CD1c-positive myeloid dendritic cell (primary cell): ENCODE data around the gene ZNF813.
"Not testable (repeated sequence)": the region's sequence is repeated elsewhere in the genome, so short reads cannot be mapped to it uniquely, and the experiment has no call there.

Experiments used
- DNase-seq: peaks from one replicate; pipeline ENCODE4 v3.0.0-alpha.2; 2016; ENCODE audit errors: extremely low spot score

Gene ZNF813

DNA sequence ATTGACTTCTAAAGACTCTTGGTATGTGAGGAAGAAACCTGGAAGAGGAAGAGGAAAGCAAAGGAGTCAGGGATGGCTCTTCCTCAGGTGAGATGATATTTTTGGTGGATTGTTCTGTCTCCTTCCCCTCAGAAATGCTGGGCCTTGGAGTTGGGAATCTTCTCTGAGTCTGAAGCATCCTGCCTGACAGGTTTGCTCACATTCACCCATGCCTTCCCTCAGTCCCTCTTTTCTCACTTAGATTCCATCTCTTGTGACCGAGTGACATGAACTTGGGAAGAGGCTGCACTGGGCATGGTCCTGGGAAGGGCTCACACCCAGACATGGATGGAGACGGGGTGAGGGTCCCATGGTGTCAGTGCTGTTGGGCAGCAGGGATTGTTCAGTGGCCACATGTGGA, 16.2 kb downstream of the ZNF813 start:
- not testable (repeated sequence) for DNase-seq

DNA sequence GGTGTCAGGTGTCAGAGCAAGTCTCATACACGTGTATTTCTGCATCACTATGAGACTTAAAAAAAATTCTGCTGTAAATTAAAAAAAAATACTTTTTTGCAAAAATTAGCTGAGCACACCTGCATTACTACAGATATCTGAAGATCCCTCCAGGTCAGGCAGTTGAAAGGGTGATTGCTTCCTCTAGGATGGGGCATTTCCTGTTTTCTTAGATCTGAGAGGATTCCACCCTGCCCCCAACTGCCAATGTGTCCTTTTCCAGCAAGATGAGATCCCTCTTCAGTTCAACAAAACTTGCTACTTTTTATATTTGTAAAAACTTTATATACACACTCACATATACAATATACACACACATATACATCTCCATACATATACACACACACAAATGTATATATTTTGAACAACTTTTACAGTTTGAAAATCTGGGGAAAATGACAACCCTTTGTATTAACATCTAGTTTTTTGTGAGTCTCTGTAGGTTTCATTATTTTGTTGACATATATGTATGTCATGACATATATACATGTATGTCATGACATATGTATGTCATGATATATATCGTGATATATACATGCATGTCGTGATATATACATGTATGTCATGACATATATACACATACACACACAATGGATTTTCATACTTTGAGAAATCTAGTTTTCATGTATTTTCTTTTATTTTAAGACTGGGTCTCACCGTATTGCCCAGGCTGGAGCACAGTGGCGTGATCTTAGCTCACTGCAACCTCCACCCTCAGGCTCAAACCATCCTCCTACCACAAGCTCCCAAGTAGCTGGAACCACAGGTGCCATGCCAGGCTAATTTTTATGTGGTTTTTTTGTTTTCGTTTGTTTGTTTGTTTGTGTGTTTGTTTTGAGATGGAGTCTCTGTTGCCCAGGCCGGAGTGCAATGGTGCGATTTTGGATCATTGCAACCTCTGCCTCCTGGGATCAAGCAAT, 17.8 kb downstream of the ZNF813 start:
- DNase-seq = no peak

DNA sequence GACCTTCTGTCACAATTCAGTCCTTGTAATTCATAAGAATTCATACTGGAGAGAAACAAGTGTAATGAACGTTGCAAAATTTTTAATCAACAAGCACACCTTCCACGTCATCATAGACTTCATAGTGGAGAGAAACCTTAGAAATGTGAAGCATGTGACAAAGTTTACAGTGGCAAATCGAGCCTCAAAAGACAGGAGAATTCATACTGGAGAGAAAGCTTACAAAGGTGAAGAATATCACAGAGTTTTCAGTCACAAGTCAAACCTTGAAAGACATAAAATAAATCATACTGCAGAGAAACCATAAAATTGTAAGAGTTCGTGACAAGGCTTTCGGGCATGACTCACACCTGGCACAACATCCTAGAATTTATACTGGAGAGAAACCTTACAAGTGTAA, 24.6 kb downstream of the ZNF813 start:
- no peak for DNase-seq

DNA sequence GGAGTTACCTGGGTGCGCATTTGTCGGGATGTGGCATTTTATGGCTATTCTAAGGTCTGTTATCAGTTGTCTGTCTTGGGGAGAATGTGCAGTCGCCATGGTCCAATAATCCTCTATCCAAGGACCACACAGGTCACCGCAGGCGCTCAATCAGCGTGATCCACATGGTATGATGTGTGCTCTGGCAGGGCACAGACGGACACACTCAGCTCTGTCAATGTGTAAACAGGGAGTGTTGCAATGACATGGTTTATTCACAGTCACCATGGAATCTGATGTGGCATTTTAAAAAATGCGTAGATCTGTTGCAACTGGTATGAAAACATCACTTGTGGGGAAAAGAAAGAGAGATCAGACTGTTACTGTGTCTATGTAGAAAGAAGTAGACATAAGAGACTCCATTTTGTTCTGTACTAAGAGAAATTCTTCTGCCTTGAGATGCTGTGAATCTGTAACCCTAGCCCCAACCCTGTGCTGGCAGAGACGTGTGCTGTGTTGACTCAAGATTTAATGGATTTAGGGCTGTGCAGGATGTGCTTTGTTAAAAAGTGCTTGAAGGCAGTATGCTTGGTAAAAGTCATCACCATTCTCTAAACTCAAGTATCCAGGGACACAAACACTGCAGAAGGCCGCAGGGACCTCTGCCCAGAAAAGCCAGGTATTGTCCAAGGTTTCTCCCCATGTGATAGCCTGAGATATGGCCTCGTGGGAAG, 29.9 kb downstream of the ZNF813 start:
- DNase-seq = not testable (repeated sequence)

DNA sequence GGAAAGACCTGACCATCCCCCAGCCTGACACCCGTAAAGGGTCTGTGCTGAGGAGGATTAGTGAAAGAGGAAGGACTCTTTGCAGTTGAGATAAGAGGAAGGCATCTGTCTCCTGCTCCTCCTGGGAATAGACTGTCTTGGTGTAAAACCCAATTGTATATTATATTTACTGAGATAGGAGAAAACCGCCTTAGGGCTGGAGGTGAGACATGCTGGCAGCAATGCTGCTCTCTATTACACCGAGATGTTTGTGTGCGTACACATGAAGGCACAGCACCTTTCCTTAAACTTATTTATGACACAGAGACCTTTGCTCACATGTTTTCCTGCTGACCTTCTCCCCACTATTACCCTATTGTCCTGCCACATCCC, 30.5 kb downstream of the ZNF813 start:
- not testable (repeated sequence) for DNase-seq

DNA sequence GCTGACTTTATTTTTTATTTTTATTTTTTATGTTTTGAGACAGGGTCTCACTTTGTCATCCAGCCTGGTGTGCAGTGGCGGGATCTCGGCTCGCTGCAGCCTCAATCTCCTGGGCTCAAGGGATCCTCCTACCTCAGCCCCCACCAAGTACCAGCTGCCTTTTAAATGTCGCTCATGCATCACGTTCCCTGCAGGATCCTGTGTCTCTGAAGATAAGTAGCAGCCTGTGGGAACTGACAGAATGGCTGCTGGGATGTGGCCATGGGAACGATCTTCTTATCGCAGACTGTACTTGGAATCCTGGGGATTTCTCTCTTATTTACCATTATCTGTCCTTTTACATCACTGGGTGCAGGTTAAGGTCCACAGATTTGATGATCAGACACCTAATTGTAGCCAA, 35.6 kb downstream of the ZNF813 start:
- not testable (repeated sequence) for DNase-seq

DNA sequence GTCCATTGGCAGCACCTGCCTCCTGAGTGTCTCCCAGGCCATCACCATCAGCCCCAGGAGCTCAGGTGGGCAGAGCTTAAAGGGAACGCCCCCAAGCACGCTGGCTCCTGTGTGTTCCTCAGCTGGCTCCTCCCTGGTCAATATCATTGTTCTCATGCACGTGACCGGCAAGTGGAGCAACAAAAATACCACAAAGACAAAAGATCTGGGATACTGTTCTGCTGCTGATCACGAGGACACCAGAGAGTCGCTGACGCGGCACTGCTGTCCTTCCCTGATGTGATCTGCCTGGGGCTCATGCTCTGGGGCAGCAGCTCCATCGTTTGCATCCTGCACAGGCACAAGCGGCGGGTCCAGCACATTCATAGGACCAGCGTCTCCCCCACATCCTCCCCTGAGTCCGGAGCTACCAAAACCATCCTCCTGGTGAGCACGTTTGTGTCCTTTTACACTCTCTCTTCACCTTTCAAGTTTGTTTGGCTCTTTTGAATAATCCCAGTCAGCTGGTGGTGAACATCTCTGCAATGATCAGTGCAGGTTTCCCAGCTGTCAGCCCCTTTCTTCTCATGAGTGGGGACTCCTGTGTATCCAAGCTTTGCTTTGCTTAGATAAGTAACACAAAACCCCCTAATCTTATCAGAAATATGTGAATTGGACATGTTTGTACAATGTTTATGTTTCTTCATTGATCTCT, 36.3 kb downstream of the ZNF813 start:
- DNase-seq = not testable (repeated sequence)

DNA sequence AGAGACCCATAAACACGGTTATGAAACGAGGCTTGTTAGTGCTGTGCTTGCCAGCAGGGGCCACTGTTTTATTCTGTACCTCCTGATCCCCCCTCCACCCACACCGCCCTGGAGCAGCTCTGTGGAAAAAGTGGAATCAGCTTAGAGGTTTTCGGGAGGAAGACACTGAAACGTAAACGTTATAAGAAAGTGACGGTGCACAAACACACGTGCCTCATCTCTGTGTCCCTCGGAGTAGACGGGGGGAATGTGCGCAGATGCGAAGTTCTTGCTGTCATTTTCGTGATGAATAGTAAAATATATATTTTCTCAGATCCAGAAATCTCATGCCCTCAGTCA, 36.8 kb downstream of the ZNF813 start:
- not testable (repeated sequence) for DNase-seq

DNA sequence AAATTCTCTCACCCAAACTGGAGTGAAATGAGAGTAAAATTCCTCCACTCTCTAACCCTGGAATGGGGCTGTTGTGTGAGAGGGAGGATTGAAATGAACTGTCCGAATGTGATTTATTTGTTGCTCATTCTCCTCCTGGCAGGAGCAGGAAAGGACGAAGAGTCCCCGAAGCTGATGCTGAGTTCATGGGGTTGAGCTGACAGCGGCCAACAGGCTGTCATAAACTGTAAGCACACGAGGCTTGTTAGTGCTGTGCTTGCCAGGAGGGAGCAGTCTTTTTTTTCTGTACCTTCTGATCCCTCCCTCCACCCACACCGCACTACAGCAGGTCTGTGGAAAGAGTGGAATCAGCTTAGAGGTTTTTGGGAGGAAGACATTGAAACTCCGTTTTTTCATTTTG, 37.4 kb downstream of the ZNF813 start:
- no peak for DNase-seq

DNA sequence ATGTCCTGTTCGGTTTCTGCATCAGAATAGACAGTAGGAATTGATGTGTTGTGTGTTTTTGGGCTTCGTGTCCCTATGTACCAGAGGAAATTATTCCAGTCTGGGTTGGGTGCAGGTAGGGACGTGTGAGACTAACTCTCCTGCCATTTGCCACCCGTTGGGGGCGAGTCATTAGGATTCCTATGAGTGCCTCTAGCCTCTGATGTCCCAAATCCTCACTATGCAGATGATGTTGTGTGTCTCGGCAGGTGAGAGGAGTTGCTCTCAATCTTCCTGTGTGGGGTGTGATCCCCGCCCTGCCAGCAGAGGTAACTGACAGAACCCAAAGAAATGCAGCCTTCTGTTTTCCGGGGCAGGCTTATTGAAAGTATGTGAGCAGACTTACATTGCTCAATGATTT, 39.2 kb downstream of the ZNF813 start:
- DNase-seq = no peak

DNA sequence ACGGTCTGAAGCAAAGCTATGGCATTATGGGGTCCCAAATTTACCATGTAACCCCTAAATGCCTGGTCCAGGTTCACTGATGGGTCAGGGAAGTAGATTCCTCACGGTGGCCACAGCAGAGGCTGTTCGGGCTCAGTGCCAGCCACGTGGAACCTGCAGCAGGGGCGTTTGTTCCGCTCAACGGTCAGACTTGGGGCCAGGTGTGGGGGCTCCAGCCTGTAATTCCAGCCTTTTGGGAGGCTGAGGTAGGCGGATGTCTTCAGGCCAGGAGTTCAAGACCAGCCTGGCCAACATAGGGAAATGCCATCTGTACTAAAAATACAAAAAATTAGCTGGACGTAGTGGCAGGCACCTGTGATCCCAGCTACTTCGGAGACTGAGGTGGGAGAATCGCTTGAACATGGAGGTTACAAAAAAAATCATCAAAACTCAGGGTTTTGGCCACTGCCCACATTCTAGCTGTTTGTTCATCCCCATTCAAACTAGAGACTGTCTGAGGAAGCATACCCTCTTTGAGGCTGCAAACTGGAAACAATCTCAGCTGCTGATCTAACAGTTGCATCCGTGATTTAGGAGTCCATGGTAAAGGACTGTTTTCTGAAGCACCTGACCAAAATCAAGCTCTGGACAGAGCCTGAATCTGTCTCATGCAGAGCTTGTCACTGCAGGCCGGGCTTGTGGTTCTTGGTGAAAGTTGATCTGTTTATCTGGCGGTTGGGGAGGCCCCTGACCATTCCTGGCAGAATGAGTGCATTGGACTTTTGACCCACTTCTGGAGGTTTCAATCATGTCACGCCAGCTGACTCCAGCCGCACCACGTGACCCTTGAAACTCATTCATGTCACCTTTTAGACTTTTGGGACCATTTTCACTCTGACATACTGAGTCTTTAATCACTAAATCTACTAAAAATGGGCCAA, 40.2 kb downstream of the ZNF813 start:
- no peak for DNase-seq

DNA sequence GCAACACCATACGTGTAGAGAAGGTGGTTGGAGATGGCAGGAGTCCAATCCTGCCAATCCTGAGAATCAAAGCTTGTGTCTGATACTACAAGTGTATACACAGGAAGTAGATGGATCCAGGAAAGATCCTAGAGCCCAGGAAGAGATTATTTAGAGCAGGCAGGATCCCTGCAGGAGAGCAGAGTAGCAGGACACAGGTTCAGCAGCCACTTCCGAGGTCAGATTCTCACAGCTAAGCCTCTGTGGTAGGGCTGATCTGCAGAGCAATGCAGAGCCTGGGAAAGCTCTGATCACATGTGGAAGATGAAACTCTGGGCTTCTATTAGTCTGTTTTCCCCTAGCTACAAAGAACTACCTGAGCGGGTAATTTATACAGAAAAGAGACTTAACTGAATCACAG, 41.9 kb downstream of the ZNF813 start:
- DNase-seq = no peak

DNA sequence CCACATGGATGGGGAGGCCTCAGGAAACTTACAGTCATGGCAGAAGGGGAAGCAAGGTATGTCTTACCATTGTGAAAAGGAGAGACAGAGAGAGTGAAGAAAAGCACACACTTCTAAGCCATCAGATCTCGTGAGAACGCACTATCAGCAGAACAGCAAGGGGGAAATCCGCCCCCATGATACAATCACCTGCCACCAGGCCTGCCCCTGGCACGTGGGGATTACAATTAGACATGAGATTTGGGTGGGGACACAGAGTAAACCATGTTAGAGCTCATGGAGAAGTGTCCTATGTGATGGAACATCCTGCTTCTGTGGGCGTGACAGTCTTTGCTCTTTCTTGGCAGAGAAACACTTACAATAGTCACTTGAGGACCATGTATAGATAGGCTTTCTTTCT, 42.3 kb downstream of the ZNF813 start:
- no peak for DNase-seq

DNA sequence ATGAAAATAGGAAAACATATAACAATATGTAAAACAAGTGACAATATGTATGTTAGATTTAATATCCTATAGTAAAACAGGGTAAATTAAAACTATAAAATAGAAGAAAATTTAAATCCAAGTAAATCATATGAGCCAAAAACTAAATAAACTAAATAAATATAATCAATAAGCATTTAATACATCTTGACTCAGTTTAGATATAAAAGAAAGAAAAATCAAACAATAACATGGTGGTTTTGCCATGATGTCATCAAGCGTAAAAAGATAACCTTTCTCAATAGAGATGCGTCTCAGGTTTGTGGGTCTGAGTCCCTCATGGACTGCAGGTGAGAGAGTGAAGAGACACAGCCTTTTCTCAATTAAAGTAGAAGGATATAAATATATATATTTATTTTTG, 43.8 kb downstream of the ZNF813 start:
- no peak for DNase-seq

DNA sequence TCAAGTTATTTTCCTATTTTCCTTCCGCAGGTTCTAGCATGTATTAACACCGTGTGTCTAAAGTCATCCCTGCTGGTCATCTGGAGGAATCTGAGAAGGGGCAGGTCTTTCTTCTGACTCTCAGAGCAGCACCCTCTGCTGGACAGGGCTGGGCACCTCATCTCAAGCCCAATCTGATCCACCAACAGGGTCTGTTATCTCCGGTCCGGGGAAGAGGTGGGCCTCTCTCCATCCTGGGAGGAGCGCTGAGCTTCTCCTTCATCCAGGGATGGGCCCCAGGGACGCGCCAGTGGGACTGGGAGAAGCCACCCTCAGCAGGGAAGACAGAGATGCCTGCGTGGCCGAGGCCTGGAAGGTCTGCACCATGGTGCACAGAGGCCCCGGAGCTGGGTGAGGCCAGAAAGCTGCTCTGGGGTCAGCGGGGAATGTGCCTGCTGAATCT, 44.4 kb downstream of the ZNF813 start:
- peak; percentile 65 for DNase-seq

DNA sequence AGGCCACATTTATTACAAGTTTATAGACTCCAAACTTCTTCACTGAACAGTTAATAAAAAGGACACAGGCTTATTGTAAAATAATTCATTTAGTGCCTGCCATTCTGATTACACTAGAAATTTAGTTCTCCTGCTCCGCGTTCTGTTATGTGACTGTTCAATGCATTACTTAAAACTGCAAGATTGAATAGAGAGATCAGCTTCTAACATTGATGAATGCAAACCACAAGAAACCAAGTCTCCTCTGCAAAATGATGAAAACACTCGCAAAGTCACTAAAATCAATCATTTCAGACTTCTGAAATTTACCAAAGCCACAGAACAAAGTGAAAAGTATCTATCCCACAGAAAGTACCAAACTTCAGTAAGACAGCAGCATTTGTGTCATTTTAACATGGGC, 47.5 kb downstream of the ZNF813 start:
- not testable (repeated sequence) for DNase-seq

DNA sequence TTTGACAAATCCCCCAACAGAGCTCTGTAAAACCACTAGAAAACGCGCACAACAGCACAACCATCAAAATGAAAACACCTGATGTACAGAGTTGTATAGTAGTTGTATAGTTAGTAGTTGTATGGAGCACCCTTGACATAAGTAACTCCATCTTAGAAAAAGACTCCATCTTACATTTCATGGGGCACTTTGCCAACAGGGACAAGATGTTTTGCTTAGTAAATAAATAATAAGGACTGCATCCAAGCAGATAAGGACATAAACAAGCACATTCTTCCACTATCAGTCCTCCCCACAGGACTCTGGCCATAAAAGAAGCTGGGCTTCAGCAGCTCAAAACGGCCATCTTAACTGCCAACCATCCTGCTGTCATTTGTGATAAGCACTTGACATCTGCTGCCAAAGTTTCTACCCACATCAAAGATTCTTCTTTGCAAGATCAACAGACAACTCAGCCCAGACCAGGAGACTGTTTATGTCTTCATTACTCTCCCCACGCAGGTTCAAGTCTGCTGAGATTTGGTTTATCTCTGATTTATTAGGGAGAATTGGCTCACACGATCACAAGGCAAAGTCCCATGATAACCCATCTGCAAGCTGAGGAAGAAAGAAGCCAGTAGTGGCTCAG, 49.7 kb downstream of the ZNF813 start:
- DNase-seq = no peak

DNA sequence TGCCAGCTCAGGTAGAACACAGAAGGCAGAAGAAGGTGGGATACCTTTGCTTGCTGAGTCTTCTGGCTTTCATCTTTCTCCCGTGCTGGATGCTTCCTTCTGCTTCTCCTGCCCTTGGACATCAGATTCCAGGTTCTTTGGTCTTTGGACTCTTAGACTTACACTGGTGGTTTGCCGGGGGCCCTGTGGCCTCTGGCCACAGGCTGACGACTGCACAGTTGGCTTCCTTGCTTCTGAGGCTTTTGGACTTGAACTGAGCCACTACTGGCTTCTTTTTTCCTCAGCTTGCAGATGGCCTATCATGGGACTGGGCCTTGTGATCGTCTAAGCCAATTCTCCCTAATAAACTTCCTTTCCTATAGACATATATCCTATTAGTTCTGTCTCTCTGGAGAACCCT, 50.6 kb downstream of the ZNF813 start:
- no peak for DNase-seq

DNA sequence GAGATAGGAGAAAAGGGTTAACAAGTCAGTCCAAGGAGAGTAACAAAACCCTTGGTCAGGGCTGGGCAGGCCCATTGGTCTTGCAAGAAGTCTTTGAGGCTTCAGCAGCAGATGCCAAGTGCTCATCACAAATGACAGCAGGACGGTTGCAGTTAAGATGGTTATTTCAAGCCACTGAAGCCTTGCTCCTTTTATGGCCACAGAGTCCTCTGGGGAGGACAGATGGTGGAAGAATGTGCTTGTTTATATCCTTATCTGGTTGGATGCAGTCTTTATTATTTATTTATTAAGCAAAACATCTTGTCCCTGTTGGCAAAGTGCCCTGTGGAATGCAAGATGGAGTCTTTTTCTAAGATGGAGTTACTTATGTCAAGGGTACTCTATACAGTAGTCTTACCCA, 51.2 kb downstream of the ZNF813 start:
- DNase-seq = no peak

DNA sequence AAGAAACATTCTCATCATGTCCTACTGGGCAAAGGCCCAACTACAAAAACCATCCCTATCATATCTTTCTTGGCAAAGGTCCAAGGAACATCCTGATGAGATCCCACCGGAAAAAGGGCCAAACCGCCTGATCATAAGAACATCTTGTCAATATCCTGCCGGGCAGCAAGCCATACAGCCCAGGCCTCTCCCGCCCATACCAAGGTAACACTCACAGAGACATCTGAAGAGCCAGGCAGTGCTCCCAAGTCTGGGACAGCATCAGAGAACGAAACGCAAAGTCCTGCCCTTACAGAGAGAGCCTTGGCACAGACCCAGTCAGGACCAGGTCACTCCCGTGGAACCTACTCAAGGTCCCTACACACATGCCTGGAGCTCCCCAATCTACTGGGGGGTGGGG, 51.9 kb downstream of the ZNF813 start:
- DNase-seq = no peak

DNA sequence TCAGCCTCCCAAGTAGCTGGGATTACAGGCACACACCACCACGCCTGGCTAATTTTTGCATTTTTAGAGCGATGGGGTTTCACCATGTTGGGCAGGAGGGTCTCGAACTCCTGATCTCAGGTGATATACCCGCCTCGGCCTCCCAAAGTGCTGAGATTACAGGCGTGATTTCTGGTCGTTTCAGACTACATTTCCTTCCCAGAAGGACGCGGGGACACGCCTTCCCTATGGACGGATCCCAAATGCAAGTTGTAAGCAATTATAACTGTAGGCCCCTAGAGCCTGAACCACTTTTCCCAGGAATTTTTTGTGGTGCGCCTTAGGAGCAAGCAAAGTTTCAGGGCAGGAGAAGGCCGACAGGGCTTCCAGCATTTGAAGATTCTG, 52.6 kb downstream of the ZNF813 start:
- no peak for DNase-seq
